HG02571 (cell line): ENCODE results near the gene MROH9.
"Not testable (repeated sequence)": the region's sequence is repeated elsewhere in the genome, so short reads cannot be mapped to it uniquely, and the experiment has no call there.

ENCODE experiments used
- ATAC-seq: cut with Tn5 transposase; IDR thresholded peaks from one replicate; pipeline ENCODE4 v1.9.1; 2021; ENCODE audit warnings: mild to moderate bottlenecking, moderate library complexity; ENCODE audit not compliant: unreplicated experiment

Gene MROH9

DNA sequence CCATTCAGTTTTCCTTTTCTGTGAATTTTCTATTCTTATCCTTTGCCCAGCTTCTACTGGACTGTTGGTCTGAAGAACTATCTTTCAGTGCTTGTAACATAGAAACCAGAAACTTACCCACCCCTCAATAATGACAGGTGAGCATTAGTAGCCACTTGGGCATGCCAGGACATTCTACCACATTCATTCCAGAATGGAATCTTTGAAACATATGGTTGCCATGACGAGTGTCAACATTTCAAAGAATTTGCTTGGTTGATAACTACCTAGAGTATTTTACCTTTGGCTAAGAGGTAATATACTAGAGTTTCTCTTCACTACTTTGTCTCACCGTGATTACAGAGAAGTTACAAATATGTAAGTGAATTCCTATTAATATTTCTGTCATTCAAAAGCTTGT is at the start of gene MROH9:
MROH9 (plus strand) TSS at position 304 of the 400 bp plus-strand sequence. CDS start 10,023 bp downstream, outside the sequence.
- no peak for ATAC-seq

GRCh38 chr1:170885551-170885950 is 49.8 kb upstream of the MROH9 start:
- ATAC-seq = no peak

GRCh38 chr1:170886460-170886859 is 48.9 kb upstream of the MROH9 start:
- no peak for ATAC-seq

DNA sequence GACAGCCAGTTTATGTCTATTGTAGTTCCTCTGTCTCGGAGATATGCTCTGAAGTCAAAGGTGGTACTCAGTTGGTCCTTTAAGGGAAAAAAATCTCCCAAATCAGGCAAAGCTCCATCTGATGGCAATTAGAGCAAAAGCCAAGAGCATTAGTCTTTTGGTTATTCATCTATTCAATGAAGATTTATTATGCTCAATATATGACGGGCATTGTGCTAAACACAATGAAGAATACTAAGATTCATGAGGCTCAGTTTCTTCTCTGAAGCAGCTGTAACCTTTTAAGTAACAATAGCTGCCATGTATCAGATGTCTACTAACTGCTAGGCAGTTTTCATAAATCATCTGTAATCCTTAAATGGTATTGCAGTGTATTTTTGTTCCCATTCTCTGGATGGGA is 47.6 kb upstream of the MROH9 start:
- no peak for ATAC-seq

GRCh38 chr1:170891872-170892271 is 43.5 kb upstream of the MROH9 start:
- no peak for ATAC-seq

- ATAC-seq = no peak
Measured at GRCh38 chr1:170893655-170894297, 41.6 kb upstream of the MROH9 start.

GRCh38 chr1:170903961-170904360 is 31.4 kb upstream of the MROH9 start:
- ATAC-seq = no peak

DNA sequence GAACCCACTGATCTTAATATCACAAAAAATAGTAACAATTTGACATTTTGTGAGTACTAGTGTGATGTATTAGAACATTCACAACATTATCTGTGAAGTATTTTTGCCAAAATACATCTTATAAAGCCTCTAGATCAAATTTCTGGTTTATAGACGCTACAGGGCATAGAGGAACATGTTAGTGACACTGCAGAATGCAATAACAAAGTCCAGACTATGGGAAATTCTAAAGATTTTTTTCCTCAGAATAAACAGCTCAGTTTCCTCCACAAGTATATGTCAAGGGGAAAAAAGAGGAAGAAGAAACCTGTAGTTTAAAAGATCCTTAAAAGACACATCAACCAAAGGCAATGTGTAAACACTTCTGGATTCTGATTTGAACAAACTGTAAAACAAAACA is 26.4 kb upstream of the MROH9 start:
- no peak for ATAC-seq

DNA sequence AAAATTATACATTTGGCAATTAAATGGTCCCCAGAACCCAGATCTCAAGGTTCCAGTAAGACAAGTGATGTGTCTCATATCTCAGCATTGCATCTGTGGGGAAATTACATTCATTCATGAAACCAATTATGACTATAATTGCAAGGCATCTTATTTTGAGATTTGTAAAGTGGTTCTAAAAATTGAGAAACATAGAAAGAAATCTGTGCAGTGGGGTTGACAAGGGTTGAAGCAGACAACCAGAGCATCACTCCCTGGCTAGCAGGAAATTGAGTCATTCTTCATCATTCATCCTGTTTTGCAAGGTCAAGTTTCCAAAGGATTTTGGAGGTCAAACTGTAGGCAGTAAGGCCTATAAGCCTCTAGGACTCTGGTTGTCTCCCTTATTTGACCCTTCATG is 25.1 kb upstream of the MROH9 start:
- ATAC-seq = no peak

GRCh38 chr1:170917373-170917772 is 18.0 kb upstream of the MROH9 start:
- ATAC-seq = no peak

- ATAC-seq = not testable (repeated sequence)
Measured at GRCh38 chr1:170924656-170925055, 10.7 kb upstream of the MROH9 start.

DNA sequence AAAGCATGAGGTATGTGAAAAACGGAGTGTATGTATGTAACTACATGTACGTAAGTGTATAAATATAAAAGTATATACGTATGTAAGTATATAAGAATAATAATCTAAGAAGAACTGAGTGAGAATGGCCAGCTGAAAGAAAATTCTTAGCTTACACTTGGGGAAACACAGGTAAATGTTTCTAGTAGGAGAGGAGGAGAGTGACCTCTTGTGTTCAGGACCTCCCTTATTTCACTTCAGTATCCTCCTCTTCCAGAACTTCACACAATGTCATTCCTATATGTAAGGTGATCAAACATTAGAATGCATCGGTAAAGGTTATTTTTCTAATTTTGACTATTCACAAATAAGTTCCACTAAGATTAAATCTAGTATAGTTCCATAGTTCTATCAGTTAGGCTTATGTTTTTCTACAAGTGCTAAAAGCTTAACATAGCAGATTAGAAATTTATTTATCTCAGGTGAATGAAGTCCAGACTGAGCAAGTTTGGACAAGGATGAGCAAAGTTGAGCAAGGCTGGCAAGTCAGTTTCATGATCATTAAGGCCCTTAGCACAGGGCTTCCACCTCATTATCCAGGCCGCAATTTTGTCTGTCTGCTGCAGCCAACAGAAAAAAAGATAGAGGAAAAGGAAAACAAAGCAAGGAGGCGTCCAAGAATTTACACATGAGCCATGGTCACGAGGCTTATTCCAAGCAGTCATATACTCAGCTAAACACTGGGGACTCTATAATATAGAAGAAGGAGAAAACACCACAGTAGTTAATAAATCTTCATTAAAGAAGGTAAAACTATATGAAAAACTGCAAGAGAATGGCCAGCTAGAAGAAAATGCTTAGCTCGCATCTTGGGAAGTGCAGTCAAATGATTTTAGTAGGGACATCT is 7.1 kb upstream of the MROH9 start:
- no peak for ATAC-seq

DNA sequence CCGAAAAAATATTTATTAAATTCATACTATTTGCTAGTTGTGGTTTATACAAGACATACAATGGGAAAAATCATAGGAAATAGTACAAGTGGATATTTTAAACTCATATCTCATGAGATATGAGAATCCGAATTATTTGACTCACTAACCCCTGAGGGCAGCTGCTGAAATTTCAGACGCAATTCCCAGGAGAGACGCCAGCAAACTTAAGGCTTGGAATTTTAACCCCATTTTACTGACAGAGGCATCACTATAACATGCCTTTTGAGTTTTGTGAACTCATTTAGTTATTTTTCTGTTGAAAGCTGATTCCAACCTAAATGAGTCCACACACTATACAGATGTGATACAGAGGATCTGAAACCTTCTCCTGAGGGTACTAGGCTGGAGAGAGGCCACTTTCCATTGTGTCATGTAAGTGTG is 5.9 kb upstream of the MROH9 start:
- no peak for ATAC-seq

DNA sequence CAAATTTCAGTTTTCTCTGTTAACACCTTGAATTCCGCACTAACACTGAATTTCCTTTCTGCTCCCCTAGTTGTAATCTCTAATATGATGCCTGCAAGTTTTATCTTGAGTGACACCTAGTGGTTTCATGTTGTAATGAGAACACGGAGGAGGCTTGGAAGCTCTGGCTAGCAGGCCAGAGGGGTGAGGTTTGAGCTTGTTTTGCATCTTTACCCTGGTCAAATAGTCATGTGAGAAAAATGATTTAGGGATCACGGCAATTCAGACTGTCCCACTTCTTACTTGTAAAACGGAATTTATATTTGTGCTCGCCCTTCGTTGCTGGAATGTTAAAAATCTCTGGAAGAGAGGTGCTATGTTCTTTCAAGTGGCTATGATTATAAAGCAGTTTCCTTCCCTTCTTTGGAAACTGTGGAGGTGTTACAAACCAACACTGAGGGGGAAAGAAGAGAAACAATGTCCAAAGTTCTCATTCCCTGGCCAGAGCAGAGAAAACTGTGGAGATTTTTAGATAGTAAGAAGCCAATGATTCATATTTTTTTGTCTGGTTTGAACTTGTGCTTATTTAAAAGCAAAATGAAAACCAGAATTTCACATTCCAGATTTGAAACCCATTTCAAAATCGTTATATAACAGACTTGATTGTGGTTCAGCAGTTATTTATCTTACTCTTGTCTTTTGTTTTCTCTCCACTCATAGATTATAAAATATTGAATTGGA is 5.3 kb upstream of the MROH9 start:
- peak; percentile 88 for ATAC-seq

DNA sequence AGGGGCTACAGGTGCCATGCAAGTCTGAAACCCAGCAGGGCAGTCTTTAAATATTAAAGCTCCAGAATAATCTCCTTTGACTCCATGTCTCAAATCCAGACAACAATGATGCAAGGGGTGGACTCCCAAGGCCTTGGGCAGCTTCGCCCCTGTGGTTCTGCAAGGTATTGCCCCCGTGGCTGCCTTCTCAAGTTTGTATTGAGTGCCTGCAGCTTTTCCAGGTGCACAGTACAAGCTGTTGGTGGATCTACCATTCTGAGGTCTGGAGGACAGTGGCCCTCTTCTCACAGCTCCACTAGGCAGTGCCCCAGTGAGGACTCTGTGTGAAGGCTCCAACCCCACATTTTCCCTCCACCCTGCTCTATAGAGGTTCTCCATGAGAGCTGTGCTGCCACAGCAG is 3.7 kb upstream of the MROH9 start:
- ATAC-seq = no peak

- no peak for ATAC-seq
Measured at GRCh38 chr1:170932236-170932635, 3.1 kb upstream of the MROH9 start.

GRCh38 chr1:170938281-170938680 is 2.9 kb downstream of the MROH9 start:
- no peak for ATAC-seq

- ATAC-seq = no peak
Measured at GRCh38 chr1:170939476-170939875, 4.1 kb downstream of the MROH9 start.

DNA sequence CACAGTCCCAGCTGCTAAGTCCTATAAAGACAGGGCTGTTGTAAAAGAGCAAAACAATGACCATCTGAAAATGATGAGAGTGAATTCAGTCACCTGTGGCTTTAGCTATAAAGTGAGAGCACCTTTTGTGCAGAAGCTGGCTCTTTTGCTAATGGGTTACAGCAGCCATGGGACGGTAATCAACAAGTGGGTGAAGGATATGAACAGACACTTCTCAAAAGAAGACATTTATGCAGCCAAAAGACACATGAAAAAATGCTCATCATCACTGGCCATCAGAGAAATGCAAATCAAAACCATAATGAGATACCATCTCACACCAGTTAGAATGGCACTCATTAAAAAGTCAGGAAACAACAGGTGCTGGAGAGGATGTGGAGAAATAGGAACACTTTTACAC is 16.4 kb downstream of the MROH9 start:
- ATAC-seq = not testable (repeated sequence)

GRCh38 chr1:170959385-170959784 is 24.1 kb downstream of the MROH9 start:
- no peak for ATAC-seq

DNA sequence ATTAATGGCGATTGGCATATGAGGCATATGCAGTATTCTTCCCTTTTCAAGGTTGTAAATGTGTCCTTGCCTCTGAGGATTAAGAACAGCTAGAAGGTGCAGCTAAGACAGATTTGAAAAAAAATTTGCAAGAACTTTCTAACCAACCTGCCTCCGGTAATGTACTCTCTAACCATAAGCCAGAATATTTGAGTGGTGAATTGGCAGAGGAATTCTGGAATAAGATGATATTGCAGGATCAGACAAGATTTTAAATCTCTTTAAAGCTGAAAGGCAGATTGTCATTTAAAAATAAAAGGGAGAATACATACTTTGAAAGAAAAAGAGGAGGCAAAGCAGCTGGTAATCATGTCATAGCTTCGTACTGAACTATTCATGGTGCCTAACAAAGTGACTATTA is 29.2 kb downstream of the MROH9 start:
- ATAC-seq = no peak
